ENCODE measurements around the gene OPTN.

DNA sequence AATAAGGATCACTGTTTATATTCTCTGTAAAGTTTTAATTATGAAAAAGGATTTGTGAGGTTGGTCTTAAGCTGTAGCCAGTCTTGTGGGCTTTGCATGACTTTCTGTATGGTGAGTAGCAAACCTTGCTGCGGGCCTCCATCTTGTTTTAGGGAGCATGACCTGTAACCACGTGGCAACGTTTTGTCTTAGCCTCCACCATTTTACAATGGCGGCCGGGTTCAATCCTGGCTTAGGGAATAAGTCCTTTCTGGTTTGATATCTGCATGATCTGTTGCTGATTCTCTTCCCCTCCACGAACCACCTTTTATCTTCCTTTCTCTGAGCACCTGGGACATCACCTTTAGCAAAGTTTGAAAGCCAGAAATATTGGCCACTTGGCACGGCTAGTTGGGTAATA, 32.5 kb upstream of the OPTN start:
- TF ChIP-seq, protein P1, sequence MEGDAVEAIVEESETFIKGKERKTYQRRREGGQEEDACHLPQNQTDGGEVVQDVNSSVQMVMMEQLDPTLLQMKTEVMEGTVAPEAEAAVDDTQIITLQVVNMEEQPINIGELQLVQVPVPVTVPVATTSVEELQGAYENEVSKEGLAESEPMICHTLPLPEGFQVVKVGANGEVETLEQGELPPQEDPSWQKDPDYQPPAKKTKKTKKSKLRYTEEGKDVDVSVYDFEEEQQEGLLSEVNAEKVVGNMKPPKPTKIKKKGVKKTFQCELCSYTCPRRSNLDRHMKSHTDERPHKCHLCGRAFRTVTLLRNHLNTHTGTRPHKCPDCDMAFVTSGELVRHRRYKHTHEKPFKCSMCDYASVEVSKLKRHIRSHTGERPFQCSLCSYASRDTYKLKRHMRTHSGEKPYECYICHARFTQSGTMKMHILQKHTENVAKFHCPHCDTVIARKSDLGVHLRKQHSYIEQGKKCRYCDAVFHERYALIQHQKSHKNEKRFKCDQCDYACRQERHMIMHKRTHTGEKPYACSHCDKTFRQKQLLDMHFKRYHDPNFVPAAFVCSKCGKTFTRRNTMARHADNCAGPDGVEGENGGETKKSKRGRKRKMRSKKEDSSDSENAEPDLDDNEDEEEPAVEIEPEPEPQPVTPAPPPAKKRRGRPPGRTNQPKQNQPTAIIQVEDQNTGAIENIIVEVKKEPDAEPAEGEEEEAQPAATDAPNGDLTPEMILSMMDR (IDR thresholded peaks at IDR 0.05): no peak
- TF ChIP-seq EZH2 (IDR thresholded peaks at IDR 0.05): no peak
- TF ChIP-seq EZH2phosphoT487 (IDR thresholded peaks at IDR 0.05): no peak
